GM18951 (cell line): ENCODE results near the gene FUCA1.

ENCODE experiments used
- POLR2A ChIP-seq: IDR thresholded peaks from 4 replicates; pipeline ENCODE4 v1.6.1; 2011; ENCODE audit warnings: mild to moderate bottlenecking; ENCODE audit not compliant: insufficient read length, insufficient read depth; ENCODE audit errors: extremely low read depth
- in situ Hi-C: fragments of 300-500 bp; cut with MboI; formaldehyde crosslinking; loops from one replicate; pipeline ENCODE4 v1.12.0; 2022; ENCODE audit warnings: low sequenced_read_pairs, mixed read lengths, inconsistent platforms; ENCODE audit not compliant: unreplicated experiment

Gene FUCA1

DNA sequence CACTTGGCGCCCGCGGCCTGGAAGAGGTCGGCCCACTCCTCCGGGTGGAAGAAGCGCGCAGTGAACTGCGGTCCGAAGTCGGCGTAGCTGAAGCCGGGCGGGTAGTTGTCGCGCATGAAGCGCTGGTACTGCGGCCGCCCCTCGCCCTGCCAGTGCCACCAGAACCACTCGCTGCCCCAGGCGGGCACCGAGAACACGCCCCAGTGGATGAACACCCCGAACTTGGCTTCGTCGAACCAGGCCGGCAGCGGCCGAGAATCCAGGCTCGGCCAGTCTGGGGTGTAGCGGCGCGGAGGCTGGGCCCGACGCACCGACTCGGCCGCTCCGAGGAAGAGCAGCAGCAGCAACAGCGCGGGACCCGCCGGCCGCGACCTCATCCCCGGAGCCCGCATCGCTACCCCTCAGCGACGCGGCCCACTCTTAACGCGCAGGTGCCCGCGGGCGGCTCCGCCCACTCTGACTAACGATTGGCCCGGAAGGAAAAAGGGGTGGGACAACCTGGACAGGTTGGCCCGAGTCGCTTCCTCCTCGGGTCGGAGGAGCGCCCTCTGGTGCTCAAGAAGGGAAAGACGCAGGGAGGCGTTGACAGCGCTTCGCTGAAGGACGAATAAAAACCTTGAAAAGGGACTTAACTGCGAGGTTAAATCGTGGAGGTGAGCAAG, at the start of gene FUCA1:
Gene FUCA1, minus strand, starts transcription at position 396 of the 662 bp plus-strand sequence. Its CDS starts 4 bp downstream, at position 392.
- in situ Hi-C loops: loop anchor here (10.0 kb wide), 1 partner anchor 53 kb away; no protein-coding TSS in a partner anchor
- peak; percentile 78 for TF ChIP-seq POLR2A

DNA sequence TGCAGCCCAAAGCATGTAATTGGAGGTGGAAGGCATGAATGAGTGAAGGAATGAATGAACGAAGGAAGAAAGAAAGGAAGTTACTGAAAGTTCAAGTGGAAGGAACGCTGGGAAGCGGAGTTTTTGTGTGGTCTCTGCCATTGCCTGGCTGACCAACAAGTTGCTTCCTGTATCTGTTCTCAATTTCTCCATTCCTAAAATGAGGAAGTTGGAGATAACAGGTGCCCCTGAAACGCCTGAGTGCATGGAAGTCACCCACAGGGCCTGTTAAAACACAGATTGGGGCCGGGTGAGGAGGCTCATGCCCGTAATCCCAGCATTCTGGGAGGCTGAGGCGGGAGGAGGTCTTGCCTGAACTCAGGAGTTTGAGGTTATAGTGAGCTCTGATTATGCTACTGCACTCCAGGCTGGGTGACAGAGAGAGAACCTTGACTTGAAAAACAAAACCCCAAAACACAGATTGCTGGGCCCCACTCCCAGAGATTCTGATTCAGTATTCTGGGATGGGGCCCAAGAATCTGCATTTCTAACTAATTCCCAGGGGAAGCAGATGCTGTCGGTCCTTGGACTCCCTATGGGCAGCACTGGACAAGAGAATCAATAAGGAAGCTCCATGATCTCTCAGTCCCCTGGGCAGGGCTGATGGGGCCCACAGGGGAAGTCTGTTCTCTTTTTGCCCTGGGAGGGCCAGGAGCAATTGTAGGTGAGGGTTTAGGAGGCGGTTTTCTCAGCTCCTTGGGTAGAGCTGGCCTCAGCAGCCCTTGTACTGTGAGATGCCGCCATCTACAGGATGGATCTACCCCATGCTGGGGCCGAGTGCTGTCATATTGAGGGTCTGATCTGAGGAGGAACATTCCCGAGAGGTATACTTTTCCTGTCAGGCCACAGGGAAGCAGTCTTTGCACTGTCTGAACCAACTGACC, 48.4 kb upstream of the FUCA1 start:
- in situ Hi-C loops: loop anchor here (10.0 kb wide), 1 partner anchor 112 kb away; the partner anchor contains the start of gene GALE
- peak; percentile 31 for TF ChIP-seq POLR2A

DNA sequence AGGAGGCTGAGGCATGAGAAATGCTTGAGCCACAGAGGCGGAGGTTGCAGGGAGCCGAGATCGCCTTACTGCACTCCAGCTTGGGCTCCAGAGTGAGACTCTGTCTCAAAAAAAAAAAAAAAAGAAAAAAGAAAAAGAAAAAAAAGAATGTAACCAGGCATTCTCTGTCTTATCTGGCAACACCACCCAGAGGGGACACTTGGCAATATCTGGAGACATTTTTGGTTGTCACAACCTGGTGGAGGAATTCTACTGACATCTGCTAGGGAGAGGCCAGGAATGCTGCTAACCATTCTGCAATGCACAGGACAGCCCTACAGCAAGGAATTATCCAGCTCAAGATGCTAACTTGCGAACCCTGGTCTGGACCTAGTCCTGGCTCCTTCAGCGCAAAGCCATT, 47.4 kb upstream of the FUCA1 start:
- in situ Hi-C loops: loop anchor here (10.0 kb wide), 1 partner anchor 111 kb away; the partner anchor contains the start of gene GALE
- no peak for TF ChIP-seq POLR2A

DNA sequence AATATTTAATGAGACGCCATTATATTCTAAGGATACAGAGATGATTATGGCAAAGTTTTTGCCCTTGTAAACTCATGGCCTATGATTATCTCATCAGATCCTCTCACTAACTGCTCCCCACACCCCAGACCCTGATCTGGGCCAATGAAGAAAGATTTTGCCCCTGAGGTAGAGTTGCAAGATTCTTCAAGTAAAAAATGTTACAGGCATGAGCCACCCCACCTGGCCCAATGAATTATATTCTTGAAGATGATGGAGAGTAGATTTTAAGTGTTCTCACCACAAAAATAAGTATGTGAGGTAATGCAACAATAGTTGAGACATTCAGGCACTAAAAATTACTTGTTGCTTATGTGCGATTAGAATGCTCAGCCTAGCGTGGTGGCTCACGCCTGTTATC, 46.8 kb upstream of the FUCA1 start:
- TF ChIP-seq POLR2A: no peak
- in situ Hi-C loops: loop anchor here (10.0 kb wide), 1 partner anchor 110 kb away; the partner anchor contains the start of gene GALE

DNA sequence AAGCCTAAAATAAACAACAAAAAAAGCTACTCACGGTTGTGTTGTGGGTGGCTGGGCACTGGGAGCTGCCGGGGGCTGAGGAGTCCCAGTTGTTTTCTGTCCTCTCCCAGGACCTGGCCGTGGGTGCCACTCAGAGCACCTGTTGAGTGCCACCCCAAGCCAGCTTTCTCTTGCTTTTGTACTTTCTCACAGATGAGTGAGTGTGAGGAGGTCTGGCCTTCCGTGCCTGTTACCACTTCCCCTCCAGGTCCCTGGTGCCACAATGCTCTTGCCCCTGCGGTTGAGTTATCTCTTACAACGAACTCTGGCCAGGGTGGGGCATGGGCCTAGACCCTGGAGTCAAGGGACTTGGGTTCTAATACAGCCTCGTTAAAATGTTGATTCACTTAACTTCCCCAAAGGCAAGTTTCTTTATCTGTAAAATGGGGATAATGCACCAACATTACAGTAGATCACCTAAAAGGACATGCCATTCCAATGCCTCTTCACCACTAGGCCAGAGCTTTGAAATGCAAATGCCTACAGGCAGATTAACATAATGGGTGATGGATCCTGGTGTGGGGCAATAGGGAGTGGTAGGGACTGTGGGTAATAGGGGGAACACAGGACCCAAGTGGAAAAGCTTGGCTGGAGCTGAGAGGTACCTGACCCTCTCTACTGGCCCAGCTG, 45.3 kb upstream of the FUCA1 start, which contains the start of gene CNR2:
Gene CNR2, minus strand, starts transcription at position 151 of the 669 bp plus-strand sequence. CDS start 37,745 bp downstream, outside the sequence.
- in situ Hi-C loops: loop anchor here (10.0 kb wide), 1 partner anchor 109 kb away; the partner anchor contains the start of gene GALE
- peak; percentile 66 for TF ChIP-seq POLR2A

DNA sequence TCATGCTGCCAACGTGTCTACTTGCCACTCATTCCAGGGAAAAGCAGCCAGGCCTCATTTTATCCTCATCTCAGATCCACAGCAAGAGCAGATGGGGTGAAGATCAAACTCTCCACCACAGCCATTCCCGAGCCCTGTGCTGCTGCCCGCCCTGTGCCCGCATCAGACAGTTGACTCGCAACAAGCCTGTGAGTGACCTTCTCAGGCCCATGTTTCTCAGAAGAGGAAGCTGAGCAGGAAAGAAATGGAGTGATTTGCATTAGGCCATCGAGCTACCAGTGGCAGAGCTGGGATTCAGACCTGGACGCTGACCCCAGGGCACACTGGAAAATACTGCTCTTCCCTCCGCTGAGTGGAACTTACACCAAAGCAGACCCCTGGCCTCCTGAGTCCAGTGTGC, 43.8 kb upstream of the FUCA1 start:
- in situ Hi-C loops: loop anchor here (10.0 kb wide), 1 partner anchor 107 kb away; the partner anchor contains the start of gene GALE
- peak; percentile 36 for TF ChIP-seq POLR2A

DNA sequence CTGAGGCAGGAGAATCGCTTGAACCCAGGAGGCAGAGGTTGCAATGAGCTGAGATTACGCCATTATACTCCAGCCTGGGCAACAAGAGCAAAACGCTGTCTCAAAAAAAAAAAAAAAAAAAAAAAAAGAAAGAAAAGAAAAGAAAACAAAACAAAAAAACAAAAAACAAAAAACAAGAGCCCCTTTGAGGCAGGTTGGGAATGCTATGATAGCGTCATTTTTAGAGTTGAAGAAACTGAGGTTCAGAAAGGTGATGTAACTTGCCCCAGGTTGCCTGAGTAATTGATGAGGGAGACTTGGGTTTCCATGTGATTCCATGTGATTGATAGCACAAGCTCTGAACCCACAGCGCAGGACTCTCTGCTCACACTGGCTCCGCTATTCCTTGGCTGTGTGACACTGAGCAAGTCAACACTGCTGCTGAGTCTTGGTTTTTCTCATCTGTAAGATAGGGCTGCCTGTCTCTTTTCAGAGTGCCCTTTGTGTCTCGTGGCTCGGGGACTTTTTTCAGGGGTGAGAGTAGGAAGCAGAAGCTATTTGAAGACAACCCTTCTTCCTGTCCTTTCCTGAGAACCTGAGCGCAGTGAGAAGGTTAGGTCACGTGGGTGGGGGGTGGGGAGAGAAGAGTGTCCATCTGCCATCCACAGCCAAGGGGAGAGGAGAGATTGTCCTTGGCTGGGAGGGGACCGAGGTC, 42.6 kb upstream of the FUCA1 start:
- TF ChIP-seq POLR2A: peak; percentile 51
- in situ Hi-C loops: loop anchor here (10.0 kb wide), 1 partner anchor 106 kb away; the partner anchor contains the start of gene GALE

DNA sequence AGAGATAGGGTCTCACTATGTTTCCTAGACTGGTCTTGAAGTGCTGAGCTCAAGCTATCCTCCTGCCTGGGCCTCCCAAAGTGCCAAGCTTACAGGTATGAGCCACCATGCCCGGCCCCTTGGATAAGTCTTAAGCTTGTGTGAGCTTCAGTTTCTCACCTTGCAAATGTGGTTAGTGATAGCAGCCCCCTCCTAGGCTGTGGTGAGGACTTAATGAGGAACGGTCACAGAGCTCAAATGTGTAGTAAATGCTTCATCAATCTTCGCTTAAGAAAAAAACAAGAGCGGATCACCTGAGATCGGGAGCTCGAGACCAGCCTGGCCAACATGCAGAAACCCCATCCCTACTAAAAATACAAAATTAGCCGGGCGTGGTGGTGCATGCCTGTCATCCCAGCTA, 42.1 kb upstream of the FUCA1 start:
- in situ Hi-C loops: loop anchor here (10.0 kb wide), 1 partner anchor 105 kb away; the partner anchor contains the start of gene GALE
- no peak for TF ChIP-seq POLR2A

DNA sequence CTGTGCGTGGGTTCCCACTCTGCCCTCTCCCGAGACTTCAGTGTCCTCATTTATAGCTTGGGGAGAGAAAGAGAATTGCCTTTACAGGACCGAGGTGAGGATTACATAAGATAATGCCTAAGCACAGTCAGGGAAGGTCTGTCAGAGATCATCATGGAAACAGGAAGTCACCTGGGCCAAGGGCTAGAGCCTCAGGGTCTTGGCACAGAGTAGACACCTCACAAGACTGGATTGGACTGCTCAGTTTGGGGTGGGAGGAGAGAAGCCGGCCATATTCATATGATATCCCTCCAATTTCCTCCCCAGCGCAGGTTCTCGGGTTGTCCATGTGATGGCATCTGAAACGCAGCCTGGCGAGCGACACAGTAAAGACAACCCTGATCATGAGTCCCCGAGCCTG, 41.3 kb upstream of the FUCA1 start:
- peak; percentile 28 for TF ChIP-seq POLR2A
- in situ Hi-C loops: no loop called here

DNA sequence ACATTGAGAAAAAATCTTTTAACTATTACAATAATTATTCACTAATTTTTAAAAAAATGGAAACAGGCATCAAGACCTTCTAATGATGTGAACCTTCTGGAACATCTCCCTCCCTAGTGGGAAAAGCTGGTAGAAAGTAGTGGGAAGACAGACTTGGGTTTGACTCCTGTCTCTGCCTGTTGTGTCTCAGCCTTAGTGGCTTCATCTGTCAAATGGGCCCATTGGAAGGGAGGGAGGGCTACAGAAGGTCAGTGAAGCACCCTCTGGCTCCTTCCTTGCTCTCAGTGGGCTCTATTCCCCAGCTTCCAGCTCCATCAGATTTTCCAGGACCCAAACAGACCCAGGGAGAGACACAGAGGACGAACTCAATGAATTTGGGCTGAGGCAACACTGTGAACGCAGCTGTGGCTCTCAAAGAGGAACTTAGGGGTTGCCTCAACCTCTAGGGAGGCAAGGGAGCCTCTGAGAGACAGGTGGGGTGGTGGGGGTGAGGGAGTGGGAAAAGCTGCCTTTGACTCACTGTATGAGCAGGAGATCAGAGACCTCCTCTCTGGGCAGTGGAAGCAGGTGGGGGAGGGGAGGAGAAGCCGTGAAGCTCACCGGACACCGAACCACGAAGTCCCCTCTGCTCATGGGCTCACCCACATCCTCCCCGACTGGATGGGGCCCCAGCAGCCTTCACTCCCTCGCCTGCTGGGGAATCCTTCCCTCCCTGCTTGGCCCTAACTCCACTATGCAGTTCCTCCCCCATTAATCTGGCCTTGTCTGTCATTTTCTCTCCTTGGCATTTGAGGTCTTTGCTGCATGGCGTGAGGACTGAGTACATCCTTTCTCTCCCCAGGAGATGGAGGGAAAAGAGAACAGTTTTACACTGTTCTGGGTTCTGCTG, 40.6 kb upstream of the FUCA1 start:
- in situ Hi-C loops: no loop called here
- peak; percentile 18 for TF ChIP-seq POLR2A

DNA sequence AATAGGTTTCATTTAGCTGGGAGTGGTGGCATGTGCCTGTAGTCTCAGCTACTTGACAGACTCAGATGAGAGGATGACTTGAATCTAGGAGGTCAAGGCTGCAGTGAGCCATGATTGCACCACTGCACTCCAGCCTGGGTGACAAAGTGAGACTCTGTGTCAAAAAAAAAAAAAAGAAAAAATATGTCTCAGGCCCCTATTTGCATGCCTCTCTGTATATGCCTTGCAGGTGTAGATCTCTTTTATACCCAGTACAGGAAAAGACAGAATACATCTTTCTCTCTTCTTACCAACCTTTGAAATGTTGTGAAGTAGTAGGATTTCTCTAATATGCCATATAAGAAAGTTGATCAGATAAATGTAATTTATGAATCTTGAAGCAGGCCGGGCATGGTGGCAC, 38.6 kb upstream of the FUCA1 start:
- TF ChIP-seq POLR2A: no peak
- in situ Hi-C loops: no loop called here

DNA sequence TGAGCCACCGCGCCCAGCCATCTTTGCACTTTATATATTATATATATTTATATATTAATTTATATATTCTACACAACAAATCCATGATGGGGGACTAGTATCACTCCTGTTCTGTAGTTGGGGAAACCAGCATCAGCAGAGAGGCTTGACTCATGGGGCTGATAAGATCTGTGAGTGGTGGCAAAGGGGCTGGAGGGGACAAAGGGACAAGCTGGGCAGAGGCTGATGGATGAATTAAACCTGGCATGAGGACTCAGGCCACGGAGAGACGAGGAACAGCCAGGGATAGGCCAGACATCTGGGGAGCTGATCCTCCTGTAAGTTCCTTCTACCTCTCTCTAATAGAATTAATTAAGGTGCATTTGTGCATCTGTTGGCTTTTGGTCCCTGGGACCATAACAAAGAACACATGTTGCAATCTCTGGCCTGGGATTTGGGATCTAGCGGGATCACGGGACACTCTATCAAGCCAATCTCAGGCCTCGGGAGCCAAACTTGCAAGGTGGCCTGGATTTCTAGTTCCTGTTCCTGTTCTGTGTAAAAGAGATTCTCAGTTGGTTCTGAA, 37.5 kb upstream of the FUCA1 start:
- in situ Hi-C loops: no loop called here
- TF ChIP-seq POLR2A: no peak
